ENCODE measurements around the gene SGCG. TPM values are rescaled to one million over a fixed set of nuclear protein-coding genes. Genes with fewer than 3 reads are reported as not detected.

SGCG gene
- total RNA-seq, 2 experiments from 2014 or later: not detected

GRCh38 chr13:23349161-23349897 lies 168.6 kb downstream of the SGCG start:
- ChIA-PET POLR2A (interaction anchor here (1.1 kb wide), 1 partner anchor 20 kb away, joined by 3 read pairs; no protein-coding TSS in a partner anchor), CTCF (no interaction called here)
- ATAC-seq (no peak), DNase-seq (no peak)
- no peaks in the 10 kb centered on the region for H3K27me3 Mint-ChIP-seq (ENCODE audit: low read depth)
- H3K4me3 Mint-ChIP-seq: no peak overlapping the region
- H3K4me1 Mint-ChIP-seq (ENCODE audit: low read depth): peaks cover 3% of the 10 kb centered on the region
- H3K9me3 Mint-ChIP-seq (ENCODE audit: insufficient read depth): peaks cover 3% of the 10 kb centered on the region
- H3K27ac Mint-ChIP-seq: no peak overlapping the region
- H3K36me3 Mint-ChIP-seq (ENCODE audit: low read depth): peaks cover 81% of the 10 kb centered on the region

GRCh38 chr13:23350009-23350408 lies 169.2 kb downstream of the SGCG start:
- H3K4me1 Mint-ChIP-seq (ENCODE audit: low read depth): peaks cover 3% of the 10 kb centered on the region
- CTCF ChIA-PET: interaction anchor here (1.0 kb wide), 1 partner anchor 12 kb away, joined by 4 read pairs; no protein-coding TSS in a partner anchor

GRCh38 chr13:23352161-23352560 lies 171.4 kb downstream of the SGCG start:
- Mint-ChIP-seq H3K4me1 (ENCODE audit: low read depth) (peaks cover 3% of the 10 kb centered on the region), H3K9me3 (ENCODE audit: insufficient read depth) (peaks cover 3% of the 10 kb centered on the region), H3K27me3 (ENCODE audit: low read depth) (no peaks in the 10 kb centered on the region), H3K4me3 (no peak overlapping the region), H3K36me3 (ENCODE audit: low read depth) (peaks cover 85% of the 10 kb centered on the region), H3K27ac (no peak overlapping the region)
- CTCF ChIA-PET: no interaction called here
- POLR2A ChIA-PET: no interaction called here
- ATAC-seq: no peak
- DNase-seq: no peak

More at GRCh38 chr13:23350009-23350408, 169.2 kb downstream of the SGCG start:
- peaks cover 81% of the 10 kb centered on the region for H3K36me3 Mint-ChIP-seq (ENCODE audit: low read depth)
- no peaks in the 10 kb centered on the region for H3K27me3 Mint-ChIP-seq (ENCODE audit: low read depth)
- H3K4me3 Mint-ChIP-seq: no peak overlapping the region
- H3K27ac Mint-ChIP-seq: no peak overlapping the region
- POLR2A ChIA-PET: interaction anchor here (1.1 kb wide), 1 partner anchor 20 kb away, joined by 3 read pairs; no protein-coding TSS in a partner anchor
- H3K9me3 Mint-ChIP-seq (ENCODE audit: insufficient read depth): peaks cover 3% of the 10 kb centered on the region
- ATAC-seq (no peak), DNase-seq (no peak)

GRCh38 chr13:23354520-23354919 lies 173.7 kb downstream of the SGCG start:
- H3K4me3 Mint-ChIP-seq: no peak overlapping the region
- H3K9me3 Mint-ChIP-seq (ENCODE audit: insufficient read depth): peaks cover 3% of the 10 kb centered on the region
- ATAC-seq: no peak
- peaks cover 74% of the 10 kb centered on the region for H3K36me3 Mint-ChIP-seq (ENCODE audit: low read depth)
- peaks cover 3% of the 10 kb centered on the region for H3K4me1 Mint-ChIP-seq (ENCODE audit: low read depth)
- POLR2A ChIA-PET: no interaction called here
- CTCF ChIA-PET: no interaction called here
- DNase-seq: no peak
- H3K27me3 Mint-ChIP-seq (ENCODE audit: low read depth): no peaks in the 10 kb centered on the region
- no peak overlapping the region for H3K27ac Mint-ChIP-seq

- ATAC-seq (no peak), DNase-seq (no peak)
- ChIA-PET POLR2A (no interaction called here), CTCF (no interaction called here)
- H3K4me3 Mint-ChIP-seq: no peak overlapping the region
- H3K36me3 Mint-ChIP-seq (ENCODE audit: low read depth): peaks cover 69% of the 10 kb centered on the region
- no peak overlapping the region for H3K27ac Mint-ChIP-seq
- H3K9me3 Mint-ChIP-seq (ENCODE audit: insufficient read depth): peaks cover 3% of the 10 kb centered on the region
- no peaks in the 10 kb centered on the region for H3K4me1 Mint-ChIP-seq (ENCODE audit: low read depth)
- no peaks in the 10 kb centered on the region for H3K27me3 Mint-ChIP-seq (ENCODE audit: low read depth)
These were observed 175.6 kb downstream of the SGCG start for GRCh38 chr13:23356368-23356767.

- no peaks in the 10 kb centered on the region for H3K9me3 Mint-ChIP-seq (ENCODE audit: insufficient read depth)
- H3K27me3 Mint-ChIP-seq (ENCODE audit: low read depth): no peaks in the 10 kb centered on the region
- CTCF ChIA-PET: no interaction called here
- DNase-seq (no peak), ATAC-seq (no peak)
- no peak overlapping the region for H3K27ac Mint-ChIP-seq
- no peak overlapping the region for H3K4me3 Mint-ChIP-seq
- POLR2A ChIA-PET: no interaction called here
- H3K36me3 Mint-ChIP-seq (ENCODE audit: low read depth): peaks cover 68% of the 10 kb centered on the region
- no peaks in the 10 kb centered on the region for H3K4me1 Mint-ChIP-seq (ENCODE audit: low read depth)
These were observed 176.6 kb downstream of the SGCG start for GRCh38 chr13:23357349-23357748.

GRCh38 chr13:23359882-23360281 lies 179.1 kb downstream of the SGCG start:
- Mint-ChIP-seq H3K4me1 (ENCODE audit: low read depth) (no peaks in the 10 kb centered on the region), H3K4me3 (no peak overlapping the region), H3K27me3 (ENCODE audit: low read depth) (no peaks in the 10 kb centered on the region), H3K9me3 (ENCODE audit: insufficient read depth) (no peaks in the 10 kb centered on the region), H3K27ac (no peak overlapping the region), H3K36me3 (ENCODE audit: low read depth) (peaks cover 66% of the 10 kb centered on the region)
- CTCF ChIA-PET: no interaction called here
- POLR2A ChIA-PET: no interaction called here
- ATAC-seq (no peak), DNase-seq (no peak)

- ChIA-PET POLR2A (interaction anchor here (0.6 kb wide), 1 partner anchor 211 kb away, joined by 3 read pairs; no protein-coding TSS in a partner anchor), CTCF (no interaction called here)
- H3K36me3 Mint-ChIP-seq (ENCODE audit: low read depth): peaks cover 62% of the 10 kb centered on the region
- no peak overlapping the region for H3K4me3 Mint-ChIP-seq
- no peak for DNase-seq
- no peaks in the 10 kb centered on the region for H3K27me3 Mint-ChIP-seq (ENCODE audit: low read depth)
- H3K9me3 Mint-ChIP-seq (ENCODE audit: insufficient read depth): no peaks in the 10 kb centered on the region
- no peak overlapping the region for H3K27ac Mint-ChIP-seq
- ATAC-seq: no peak
- H3K4me1 Mint-ChIP-seq (ENCODE audit: low read depth): no peaks in the 10 kb centered on the region
These were observed 184.9 kb downstream of the SGCG start for GRCh38 chr13:23365652-23366051.

- CTCF ChIA-PET: no interaction called here
- no peak for ATAC-seq
- Mint-ChIP-seq H3K36me3 (ENCODE audit: low read depth) (peaks cover 62% of the 10 kb centered on the region), H3K27me3 (ENCODE audit: low read depth) (no peaks in the 10 kb centered on the region), H3K4me1 (ENCODE audit: low read depth) (peaks cover 12% of the 10 kb centered on the region), H3K27ac (no peak overlapping the region), H3K9me3 (ENCODE audit: insufficient read depth) (no peaks in the 10 kb centered on the region), H3K4me3 (no peak overlapping the region)
- no peak for DNase-seq
- POLR2A ChIA-PET: no interaction called here
These were observed 187.1 kb downstream of the SGCG start for GRCh38 chr13:23367907-23368306.

GRCh38 chr13:23372264-23372906 lies 191.6 kb downstream of the SGCG start:
- H3K27me3 Mint-ChIP-seq (ENCODE audit: low read depth): no peaks in the 10 kb centered on the region
- H3K4me1 Mint-ChIP-seq (ENCODE audit: low read depth): peaks cover 38% of the 10 kb centered on the region
- peaks cover 38% of the 10 kb centered on the region for H3K36me3 Mint-ChIP-seq (ENCODE audit: low read depth)
- ATAC-seq (no peak), DNase-seq (no peak)
- peak overlapping the region; percentile 17 for H3K27ac Mint-ChIP-seq
- H3K9me3 Mint-ChIP-seq (ENCODE audit: insufficient read depth): no peaks in the 10 kb centered on the region
- no peak overlapping the region for H3K4me3 Mint-ChIP-seq
- ChIA-PET POLR2A (no interaction called here), CTCF (no interaction called here)

Measured in activated CD8-positive, alpha-beta T cell treated with anti-CD3 and anti-CD28 coated beads, Interleukin-2, amount 10 ng/mL, durations not matched to agents 7 days and 5 days (primary cell).